Lung (tissue), 10 donors: ENCODE results near the gene PLEKHM1. TPM values are rescaled to one million over a fixed set of nuclear protein-coding genes. Genes with fewer than 3 reads are reported as not detected.
"Not testable (repeated sequence)": the region's sequence is repeated elsewhere in the genome, so short reads cannot be mapped to it uniquely, and the experiment has no call there.

Source experiments
- ATAC-seq: fragments of 200-7000 bp; cut with Tn5 transposase; one replicate; pipeline ENCODE4 v1.9.1; 2020; ENCODE audit warnings: moderate number of reproducible peaks; ENCODE audit not compliant: insufficient read depth, low FRiP score
- DNase-seq, 3 donors: peaks; one replicate each; pipeline ENCODE4 v3.0.0-alpha.2; 2013 to 2017
- H3K27ac ChIP-seq, 2 donors: one replicate each; pipeline ENCODE4 v1.5.1; 2013; ENCODE audit warnings: mild to moderate bottlenecking in 2 of 2, moderate library complexity in 2 of 2, control low read depth in 1 of 2, inconsistent platforms in 1 of 2, low read depth in 1 of 2, low read length in 1 of 2
- H3K27me3 ChIP-seq, 3 donors: one replicate each; pipeline ENCODE4 v1.5.1; 2013; ENCODE audit warnings: low read length in 2 of 3; ENCODE audit not compliant: control insufficient read depth in 3 of 3, insufficient read depth in 3 of 3
- H3K36me3 ChIP-seq, 4 donors: one replicate each; pipeline ENCODE4 v1.5.1; 2013; ENCODE audit warnings: low read length in 4 of 4, mild to moderate bottlenecking in 1 of 4, moderate library complexity in 1 of 4; ENCODE audit not compliant: control insufficient read depth in 4 of 4, insufficient read depth in 4 of 4
- H3K4me1 ChIP-seq, 5 donors: one replicate each; pipeline ENCODE4 v1.5.1; 2013; ENCODE audit warnings: low read length in 5 of 5, mild to moderate bottlenecking in 2 of 5, moderate library complexity in 1 of 5; ENCODE audit not compliant: control insufficient read depth in 5 of 5, insufficient read depth in 5 of 5
- H3K4me3 ChIP-seq: one replicate; pipeline ENCODE4 v1.5.1; 2013; ENCODE audit warnings: mild to moderate bottlenecking, control low read depth, moderate library complexity
- H3K9ac ChIP-seq, 2 donors: one replicate each; pipeline ENCODE4 v1.5.1; 2013; ENCODE audit warnings: low read length in 2 of 2, control low read depth in 1 of 2; ENCODE audit not compliant: insufficient read depth in 1 of 2
- H3K9me3 ChIP-seq, 4 donors: one replicate each; pipeline ENCODE4 v1.5.1; 2013; ENCODE audit warnings: low read length in 3 of 4, mild to moderate bottlenecking in 1 of 4, moderate library complexity in 1 of 4; ENCODE audit not compliant: control insufficient read depth in 4 of 4, insufficient read depth in 3 of 4
- WGBS, 2 donors: extraction: QIAGEN DNeasy Blood & Tissue Kit; methylation state at CpG; one replicate each; pipeline ENCODE4 v1.1.7; 2013; 5-methylcytosine and 5-hydroxymethylcytosine counted together
- polyA plus RNA-seq, 2 donors: library from polyadenylated mRNA; stranded (reverse); fragments of 200-250 nt; gene quantifications; one replicate each; pipeline ENCODE4 v1.2.1, GENCODE V29; 2013
- total RNA-seq, 2 donors: library from RNA; depleted of rRNA in 1 of 2; stranded (reverse); fragments of >200 nt in 1 of 2; gene quantifications; one replicate each; pipeline ENCODE4 v1.2.1, GENCODE V29; 2014 to 2021
- donor health status: Bipolar disorder and iron deficiency.
- donor health status: healthy.
- donor health status: DM: yes; HTN: yes; CAD: no.

PLEKHM1 gene
- total and polyA plus RNA-seq, 4 donors: 21.0 to 82.2 (median 24.4) TPM

GRCh38 chr17:45482317-45482716, 8.2 kb downstream of the PLEKHM1 start:
- ATAC-seq, DNase-seq, H3K36me3 ChIP-seq, H3K9me3 ChIP-seq, H3K4me3 ChIP-seq, H3K27me3 ChIP-seq, H3K27ac ChIP-seq, H3K9ac ChIP-seq, H3K4me1 ChIP-seq: not testable (repeated sequence)
- 92 to 93% methylated on average over 3 of the region's 4 CpGs for WGBS, 2 donors

- WGBS, 2 donors: 95 to 98% methylated on average over 11 to 14 of the region's 14 CpGs
- not testable (repeated sequence) for H3K4me1 ChIP-seq, H3K27me3 ChIP-seq, H3K4me3 ChIP-seq, DNase-seq, H3K9me3 ChIP-seq, ATAC-seq, H3K9ac ChIP-seq, H3K27ac ChIP-seq
- H3K36me3 ChIP-seq: peaks cover 0 to 24% (median 3%) of the 10 kb centered on the region in 4 donors
Observed at GRCh38 chr17:45475436-45475835, 15.1 kb downstream of the PLEKHM1 start.

GRCh38 chr17:45472249-45472648, 18.3 kb downstream of the PLEKHM1 start:
- not testable (repeated sequence) for ATAC-seq, H3K27me3 ChIP-seq, DNase-seq, H3K9ac ChIP-seq, H3K9me3 ChIP-seq, H3K4me1 ChIP-seq, H3K27ac ChIP-seq, H3K4me3 ChIP-seq
- peaks cover 0 to 23% (median 5%) of the 10 kb centered on the region in 4 donors for H3K36me3 ChIP-seq
- 71 to 83% methylated on average over 3 of the region's 3 CpGs for WGBS, 2 donors

- ATAC-seq, H3K4me1 ChIP-seq, H3K9ac ChIP-seq, H3K9me3 ChIP-seq, H3K4me3 ChIP-seq, H3K27me3 ChIP-seq, DNase-seq, H3K27ac ChIP-seq: not testable (repeated sequence)
- 64 to 66% methylated on average over 4 of the region's 4 CpGs for WGBS, 2 donors
- H3K36me3 ChIP-seq: peaks cover 0 to 14% (median 3%) of the 10 kb centered on the region in 4 donors
Observed at GRCh38 chr17:45469204-45469563, 21.3 kb downstream of the PLEKHM1 start.

GRCh38 chr17:45468293-45469203, 22.0 kb downstream of the PLEKHM1 start:
- H3K9ac ChIP-seq, H3K9me3 ChIP-seq, H3K4me3 ChIP-seq, H3K27me3 ChIP-seq, H3K27ac ChIP-seq, H3K4me1 ChIP-seq, ATAC-seq, DNase-seq: not testable (repeated sequence)
- 85 to 89% methylated on average over 12 to 14 of the region's 14 CpGs for WGBS, 2 donors
- H3K36me3 ChIP-seq: peaks cover 0 to 14% (median 3%) of the 10 kb centered on the region in 4 donors

GRCh38 chr17:45461524-45462327, 28.8 kb downstream of the PLEKHM1 start:
- not testable (repeated sequence) for H3K9me3 ChIP-seq, H3K36me3 ChIP-seq, H3K27me3 ChIP-seq, H3K9ac ChIP-seq, H3K4me1 ChIP-seq, H3K4me3 ChIP-seq
- ATAC-seq (peak; percentile 84), DNase-seq (peak; percentile 24 to 45 (median 29))
- WGBS, 2 donors: 47 to 48% methylated on average over 7 to 8 of the region's 8 CpGs
- H3K27ac ChIP-seq: peak overlapping the region in 1 of 2 donors; percentile 63

- H3K9ac ChIP-seq, H3K27ac ChIP-seq, H3K4me3 ChIP-seq, H3K4me1 ChIP-seq, H3K9me3 ChIP-seq, H3K27me3 ChIP-seq, DNase-seq, ATAC-seq: not testable (repeated sequence)
- WGBS, 2 donors: 88 to 90% methylated on average over 5 of the region's 5 CpGs
- H3K36me3 ChIP-seq: peaks cover 0 to 13% (median 2%) of the 10 kb centered on the region in 4 donors
Observed at GRCh38 chr17:45460422-45460821, 30.1 kb downstream of the PLEKHM1 start.

- DNase-seq, H3K9ac ChIP-seq, ATAC-seq, H3K9me3 ChIP-seq, H3K27ac ChIP-seq, H3K27me3 ChIP-seq, H3K4me1 ChIP-seq, H3K4me3 ChIP-seq: not testable (repeated sequence)
- peaks cover 0 to 33% (median 6%) of the 10 kb centered on the region in 4 donors for H3K36me3 ChIP-seq
- WGBS, 2 donors: 94 to 96% methylated on average over 7 of the region's 8 CpGs
Observed at GRCh38 chr17:45454341-45454740, 36.2 kb downstream of the PLEKHM1 start.
